ENCODE results near the gene SPTLC2. TPM values are rescaled to one million over a fixed set of nuclear protein-coding genes. Genes with fewer than 3 reads are reported as not detected.

The SPTLC2 gene
- total and polyA plus RNA-seq, 2 donors (not counting 1 experiment from before 2014, with no cell fraction given), result 22.8 to 25.9 TPM

- no peak overlapping the region for H3K9ac ChIP-seq (ENCODE audit: insufficient read depth, low read length)
- no peak overlapping the region for H3K4me2 ChIP-seq (ENCODE audit: extremely low read depth, insufficient read depth, low read length)
- no peak overlapping the region for H3K27ac ChIP-seq (ENCODE audit: insufficient read depth, low read length)
- no peak overlapping the region for H3K4me3 ChIP-seq (replicated peaks in 1 of 4; ENCODE audit: control extremely low read depth in 1 of 4, insufficient read depth in 1 of 4, low read depth in 3 of 4, low read length in 4 of 4)
- H3K27me3 ChIP-seq (ENCODE audit: control insufficient read depth, insufficient read depth, low read length), result no peaks in the 10 kb centered on the region
- DNase-seq (ENCODE audit: low read depth in 2 of 2), result no peak
- H3K36me3 ChIP-seq (ENCODE audit: control insufficient read depth, insufficient read depth, low read length), result no peaks in the 10 kb centered on the region
- no peaks in the 10 kb centered on the region for H4K20me1 ChIP-seq (ENCODE audit: control insufficient read depth, extremely low read depth, insufficient read depth, low read length)
- H3K79me2 ChIP-seq (ENCODE audit: control insufficient read depth, insufficient read depth, low read length), result no peaks in the 10 kb centered on the region
- no peak overlapping the region for H2AFZ ChIP-seq (ENCODE audit: low read length)
- H3K4me1 ChIP-seq (ENCODE audit: control insufficient read depth, extremely low read depth, insufficient read depth, low read length), result peaks cover 3% of the 10 kb centered on the region
- no peaks in the 10 kb centered on the region for H3K9me3 ChIP-seq (ENCODE audit: control insufficient read depth, insufficient read depth, low read depth, low read length)
- TF ChIP-seq EZH2 (IDR thresholded peaks at IDR 0.05; ENCODE audit: low read length, missing control alignments) (no peak), CTCF (conservative IDR thresholded peaks at IDR 0.05 in 1 of 2, IDR thresholded peaks at IDR 0.05 in 1 of 2; ENCODE audit: low read depth in 1 of 2, low read length in 2 of 2) (no peak)
Observed at GRCh38 chr14:77489041-77489440, 127.4 kb downstream of the SPTLC2 start.

GRCh38 chr14:77488558-77488957, 127.9 kb downstream of the SPTLC2 start:
- Histone ChIP-seq H2AFZ (ENCODE audit: low read length) (no peak overlapping the region), H3K27ac (ENCODE audit: insufficient read depth, low read length) (no peak overlapping the region), H4K20me1 (ENCODE audit: control insufficient read depth, extremely low read depth, insufficient read depth, low read length) (no peaks in the 10 kb centered on the region), H3K4me3 (replicated peaks in 1 of 4; ENCODE audit: control extremely low read depth in 1 of 4, insufficient read depth in 1 of 4, low read depth in 3 of 4, low read length in 4 of 4) (no peak overlapping the region), H3K79me2 (ENCODE audit: control insufficient read depth, insufficient read depth, low read length) (no peaks in the 10 kb centered on the region), H3K36me3 (ENCODE audit: control insufficient read depth, insufficient read depth, low read length) (no peaks in the 10 kb centered on the region), H3K27me3 (ENCODE audit: control insufficient read depth, insufficient read depth, low read length) (no peaks in the 10 kb centered on the region), H3K4me1 (ENCODE audit: control insufficient read depth, extremely low read depth, insufficient read depth, low read length) (peaks cover 3% of the 10 kb centered on the region), H3K9ac (ENCODE audit: insufficient read depth, low read length) (no peak overlapping the region), H3K4me2 (ENCODE audit: extremely low read depth, insufficient read depth, low read length) (no peak overlapping the region), H3K9me3 (ENCODE audit: control insufficient read depth, insufficient read depth, low read depth, low read length) (no peaks in the 10 kb centered on the region)
- no peak for DNase-seq (ENCODE audit: low read depth in 2 of 2)
- TF ChIP-seq CTCF (conservative IDR thresholded peaks at IDR 0.05 in 1 of 2, IDR thresholded peaks at IDR 0.05 in 1 of 2; ENCODE audit: low read depth in 1 of 2, low read length in 2 of 2), result no peak
- no peak for TF ChIP-seq EZH2 (IDR thresholded peaks at IDR 0.05; ENCODE audit: low read length, missing control alignments)

GRCh38 chr14:77485901-77486678, 130.3 kb downstream of the SPTLC2 start:
- Histone ChIP-seq H3K9me3 (ENCODE audit: control insufficient read depth, insufficient read depth, low read depth, low read length) (no peaks in the 10 kb centered on the region), H3K4me1 (ENCODE audit: control insufficient read depth, extremely low read depth, insufficient read depth, low read length) (peaks cover 3% of the 10 kb centered on the region), H3K4me2 (ENCODE audit: extremely low read depth, insufficient read depth, low read length) (no peak overlapping the region), H2AFZ (ENCODE audit: low read length) (no peak overlapping the region), H3K27me3 (ENCODE audit: control insufficient read depth, insufficient read depth, low read length) (no peaks in the 10 kb centered on the region), H3K4me3 (replicated peaks in 1 of 4; ENCODE audit: control extremely low read depth in 1 of 4, insufficient read depth in 1 of 4, low read depth in 3 of 4, low read length in 4 of 4) (no peak overlapping the region), H4K20me1 (ENCODE audit: control insufficient read depth, extremely low read depth, insufficient read depth, low read length) (no peaks in the 10 kb centered on the region), H3K36me3 (ENCODE audit: control insufficient read depth, insufficient read depth, low read length) (no peaks in the 10 kb centered on the region), H3K79me2 (ENCODE audit: control insufficient read depth, insufficient read depth, low read length) (no peaks in the 10 kb centered on the region), H3K9ac (ENCODE audit: insufficient read depth, low read length) (no peak overlapping the region), H3K27ac (ENCODE audit: insufficient read depth, low read length) (no peak overlapping the region)
- peak in 1 of 2 donors; percentile 93 for DNase-seq (ENCODE audit: low read depth in 2 of 2)
- TF ChIP-seq CTCF (conservative IDR thresholded peaks at IDR 0.05 in 1 of 2, IDR thresholded peaks at IDR 0.05 in 1 of 2; ENCODE audit: low read depth in 1 of 2, low read length in 2 of 2) (no peak), EZH2 (IDR thresholded peaks at IDR 0.05; ENCODE audit: low read length, missing control alignments) (no peak)

All from fibroblast of lung (primary cell).